WERI-Rb-1 (cell line): ENCODE measurements around the gene RNF38.

Experiments
- DNase-seq: peaks from one replicate; pipeline ENCODE4 v3.0.0-alpha.2; 2020
- H3K27ac ChIP-seq: fragments of 250-450 bp; sonication (Bioruptor Pico); 2 replicates; pipeline ENCODE4 v1.5.1; 2020; ENCODE audit warnings: mild to moderate bottlenecking, moderate library complexity
- H3K27me3 ChIP-seq: fragments of 250-450 bp; sonication (Bioruptor Pico); 2 replicates; pipeline ENCODE4 v1.5.1; 2021; ENCODE audit warnings: mild to moderate bottlenecking, low read depth, moderate library complexity; ENCODE audit not compliant: insufficient read depth, severe bottlenecking
- H3K36me3 ChIP-seq: fragments of 250-450 bp; sonication (Bioruptor Pico); 2 replicates; pipeline ENCODE4 v1.5.1; 2020; ENCODE audit warnings: mild to moderate bottlenecking, moderate library complexity
- H3K4me3 ChIP-seq: 2 replicates; pipeline ENCODE4 v1.5.1; 2011; ENCODE audit warnings: low read depth, mild to moderate bottlenecking, control low read depth, low read length
- H3K9me3 ChIP-seq: fragments of 250-450 bp; sonication (Bioruptor Pico); 2 replicates; pipeline ENCODE4 v1.5.1; 2021; ENCODE audit warnings: mild to moderate bottlenecking, moderate library complexity; ENCODE audit not compliant: severe bottlenecking
- TF ChIP-seq, protein P1 (sequence below): IDR thresholded peaks from 2 replicates; pipeline ENCODE4 v1.5.1; 2011; ENCODE audit warnings: low read depth, mild to moderate bottlenecking, control low read depth, inconsistent platforms, low read length

The RNF38 gene

DNA sequence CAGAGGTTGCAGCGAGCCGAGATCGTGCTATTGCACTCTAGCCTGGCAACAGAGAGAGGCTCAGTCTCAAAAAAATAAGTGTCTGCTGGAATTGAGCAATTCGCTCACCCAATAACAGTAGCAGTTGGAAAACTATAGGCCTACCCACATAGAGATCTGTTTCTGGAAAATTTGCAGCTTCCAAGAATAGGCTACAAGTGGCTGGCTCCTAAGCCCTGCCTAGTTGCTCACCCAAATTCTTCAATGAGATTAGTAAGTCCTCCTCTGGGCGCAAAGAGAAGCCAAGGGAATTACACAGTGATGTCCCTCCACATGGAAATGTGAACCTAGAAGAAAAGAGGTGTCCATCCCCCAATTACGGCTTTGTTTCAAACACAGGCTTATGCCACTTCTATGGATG is 42.6 kb upstream of the RNF38 start:
- Histone ChIP-seq H3K36me3 (no peaks in the 10 kb centered on the region; the same call in none of the 2 replicates), H3K9me3 (no peaks in the 10 kb centered on the region), H3K4me3 (no peak overlapping the region), H3K27ac (no peak overlapping the region), H3K27me3 (no peaks in the 10 kb centered on the region)
- no peak for DNase-seq
- TF ChIP-seq, protein P1, sequence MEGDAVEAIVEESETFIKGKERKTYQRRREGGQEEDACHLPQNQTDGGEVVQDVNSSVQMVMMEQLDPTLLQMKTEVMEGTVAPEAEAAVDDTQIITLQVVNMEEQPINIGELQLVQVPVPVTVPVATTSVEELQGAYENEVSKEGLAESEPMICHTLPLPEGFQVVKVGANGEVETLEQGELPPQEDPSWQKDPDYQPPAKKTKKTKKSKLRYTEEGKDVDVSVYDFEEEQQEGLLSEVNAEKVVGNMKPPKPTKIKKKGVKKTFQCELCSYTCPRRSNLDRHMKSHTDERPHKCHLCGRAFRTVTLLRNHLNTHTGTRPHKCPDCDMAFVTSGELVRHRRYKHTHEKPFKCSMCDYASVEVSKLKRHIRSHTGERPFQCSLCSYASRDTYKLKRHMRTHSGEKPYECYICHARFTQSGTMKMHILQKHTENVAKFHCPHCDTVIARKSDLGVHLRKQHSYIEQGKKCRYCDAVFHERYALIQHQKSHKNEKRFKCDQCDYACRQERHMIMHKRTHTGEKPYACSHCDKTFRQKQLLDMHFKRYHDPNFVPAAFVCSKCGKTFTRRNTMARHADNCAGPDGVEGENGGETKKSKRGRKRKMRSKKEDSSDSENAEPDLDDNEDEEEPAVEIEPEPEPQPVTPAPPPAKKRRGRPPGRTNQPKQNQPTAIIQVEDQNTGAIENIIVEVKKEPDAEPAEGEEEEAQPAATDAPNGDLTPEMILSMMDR, result no peak

DNA sequence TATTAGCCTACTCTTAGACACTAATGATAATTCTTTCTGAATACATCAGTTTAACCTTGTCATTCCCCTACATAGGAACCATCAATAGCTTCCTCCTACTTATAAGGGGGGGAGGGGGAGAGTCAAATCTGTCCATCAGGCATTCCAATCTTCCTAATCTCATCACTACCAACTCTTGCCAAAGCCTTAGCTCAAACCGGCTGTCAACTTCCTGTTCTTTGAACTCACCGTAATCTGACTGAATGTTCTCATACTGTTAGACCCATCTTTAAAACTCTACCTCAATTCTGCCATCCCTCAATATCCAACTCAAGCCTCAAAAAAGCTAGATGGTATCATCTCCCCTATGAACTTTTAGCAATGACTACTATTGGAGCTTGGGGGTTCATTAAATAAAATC is 41.9 kb upstream of the RNF38 start:
- DNase-seq, result no peak

DNA sequence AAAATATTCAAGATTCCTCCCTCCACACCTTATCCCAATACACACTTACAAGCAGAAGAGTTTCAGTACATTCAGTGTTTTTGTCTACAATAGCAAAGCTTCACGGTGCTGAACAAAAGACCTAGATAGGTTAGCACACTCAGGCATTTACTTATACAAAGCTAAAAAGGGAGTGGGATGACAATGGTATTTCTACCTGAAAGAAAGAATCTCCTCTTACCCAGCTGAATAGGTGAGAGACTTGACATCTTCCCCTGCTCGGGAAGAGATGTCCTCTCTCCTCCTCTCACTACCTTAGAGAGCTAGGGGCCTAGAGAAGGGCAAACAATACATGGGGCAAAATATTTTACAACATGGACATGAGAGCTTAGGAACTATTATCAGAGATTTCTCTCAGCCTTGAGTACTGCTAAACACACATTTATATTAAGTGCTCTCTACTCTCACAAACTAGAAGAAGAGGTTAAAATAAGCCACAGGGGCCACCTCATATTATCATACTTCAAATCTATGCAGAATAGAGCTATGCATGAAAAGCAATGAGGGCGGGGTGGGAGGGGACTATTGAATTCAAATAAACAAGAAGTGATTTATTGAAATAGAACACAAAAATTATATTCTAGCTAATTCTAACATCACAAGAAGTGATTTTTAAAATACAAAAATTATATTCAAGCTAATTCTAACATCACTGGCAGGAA is 38.6 kb upstream of the RNF38 start:
- Histone ChIP-seq H3K4me3 (no peak overlapping the region), H3K9me3 (no peaks in the 10 kb centered on the region), H3K27ac (no peak overlapping the region), H3K27me3 (no peaks in the 10 kb centered on the region), H3K36me3 (no peaks in the 10 kb centered on the region; the same call in 1 of the 2 replicates)
- DNase-seq, result no peak
- TF ChIP-seq, protein P1, result no peak

More for the DNA sequence above, 41.9 kb upstream of the RNF38 start:
- no peak overlapping the region for H3K4me3 ChIP-seq
- TF ChIP-seq, protein P1, result no peak
- H3K9me3 ChIP-seq, result no peaks in the 10 kb centered on the region
- no peaks in the 10 kb centered on the region for H3K27me3 ChIP-seq
- H3K27ac ChIP-seq, result no peak overlapping the region
- no peaks in the 10 kb centered on the region; the same call in none of the 2 replicates for H3K36me3 ChIP-seq

DNA sequence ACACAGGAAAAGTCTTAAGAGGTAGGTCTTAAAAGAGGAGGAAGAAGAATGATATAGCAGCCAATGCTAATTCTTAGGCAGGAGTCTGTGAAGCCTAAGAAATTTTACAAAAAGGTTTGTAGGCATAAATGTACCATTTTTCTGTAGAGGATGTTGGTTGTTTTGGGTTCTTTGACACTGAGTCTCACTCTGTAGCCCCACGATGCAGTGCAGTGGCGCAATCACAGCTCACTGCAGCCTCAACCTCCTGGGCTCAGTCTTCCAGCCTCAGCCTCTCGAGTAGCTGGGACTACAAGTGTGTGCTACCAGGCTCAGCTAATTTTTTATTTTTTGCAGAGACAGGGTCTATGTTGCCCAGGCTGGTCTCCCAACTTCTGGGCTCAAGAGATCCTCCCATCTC is 37.7 kb upstream of the RNF38 start:
- DNase-seq, result no peak
- TF ChIP-seq, protein P1, result no peak
- H3K36me3 ChIP-seq, result no peaks in the 10 kb centered on the region; the same call in 1 of the 2 replicates

DNA sequence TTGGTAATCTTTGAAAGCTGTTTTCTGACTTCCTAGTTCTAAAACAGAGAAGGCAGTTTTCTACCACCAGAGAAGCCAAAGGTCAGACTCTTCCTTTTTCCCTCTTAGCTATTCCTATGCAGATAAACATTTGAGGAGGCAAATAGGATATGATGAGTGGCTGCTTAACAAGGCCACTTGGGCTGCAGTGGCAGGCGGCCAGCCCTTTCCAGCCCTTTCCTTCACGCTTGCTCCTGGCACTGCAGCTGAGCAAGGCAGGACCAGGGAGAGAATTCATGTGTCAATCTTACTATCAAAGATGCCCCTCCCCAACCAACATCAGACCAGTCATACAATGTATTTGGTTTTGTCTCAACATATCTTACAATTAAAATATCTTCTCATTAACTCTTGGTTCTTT is 36.8 kb upstream of the RNF38 start:
- Histone ChIP-seq H3K4me3 (no peak overlapping the region), H3K27ac (no peak overlapping the region), H3K36me3 (no peaks in the 10 kb centered on the region; the same call in 1 of the 2 replicates), H3K27me3 (no peaks in the 10 kb centered on the region), H3K9me3 (no peaks in the 10 kb centered on the region)
- TF ChIP-seq, protein P1, result no peak
- DNase-seq, result no peak

More for the DNA sequence above, 37.7 kb upstream of the RNF38 start:
- Histone ChIP-seq H3K27me3 (no peaks in the 10 kb centered on the region), H3K27ac (no peak overlapping the region), H3K9me3 (no peaks in the 10 kb centered on the region), H3K4me3 (no peak overlapping the region)

DNA sequence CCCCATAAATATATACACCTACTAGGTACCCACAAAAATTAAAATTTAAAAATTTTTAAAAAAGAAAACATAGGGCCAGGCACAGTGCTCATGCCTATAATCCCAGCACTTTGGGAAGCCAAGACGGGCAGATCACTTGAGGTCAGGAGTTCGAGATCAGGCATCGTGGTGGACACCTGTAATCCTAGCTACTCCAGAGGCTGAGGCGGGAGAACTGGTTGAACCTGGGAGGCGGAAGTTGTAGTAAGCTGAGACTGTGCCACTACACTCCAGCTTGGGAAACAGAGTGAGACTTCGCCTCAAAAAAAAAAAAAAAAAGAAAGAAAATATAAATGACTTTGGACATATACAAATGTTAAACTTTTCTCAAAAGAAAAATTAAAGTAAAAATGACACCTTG is 33.3 kb upstream of the RNF38 start:
- Histone ChIP-seq H3K27ac (no peak overlapping the region), H3K36me3 (peaks cover 3% of the 10 kb centered on the region), H3K9me3 (no peaks in the 10 kb centered on the region), H3K27me3 (no peaks in the 10 kb centered on the region), H3K4me3 (no peak overlapping the region)
- TF ChIP-seq, protein P1, result no peak
- DNase-seq, result no peak
